GM18526 (cell line): ENCODE data around the gene ARHGAP42.

Experiments used
- POLR2A ChIP-seq: IDR thresholded peaks from 3 replicates; pipeline ENCODE4 v1.6.1; 2011; ENCODE audit not compliant: insufficient read length; ENCODE audit errors: extremely low read depth

ARHGAP42 gene

DNA sequence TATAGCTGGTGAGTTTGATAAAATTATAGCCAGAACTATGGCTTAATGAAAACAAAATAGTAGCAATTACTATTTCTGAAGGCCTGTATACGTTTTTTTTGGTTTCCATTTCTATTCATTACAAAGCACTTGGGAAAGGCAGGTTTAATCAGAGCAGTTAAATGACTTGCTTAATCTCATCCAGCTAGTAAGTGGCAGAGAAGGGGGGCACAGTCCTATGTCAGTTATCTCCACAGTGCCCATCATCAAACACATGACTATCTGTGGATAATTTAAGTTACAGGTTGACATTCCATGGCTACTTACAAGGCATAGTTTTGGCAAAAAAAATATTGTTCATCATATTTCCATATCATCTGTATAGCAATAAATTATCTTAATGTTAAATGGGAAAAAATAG lies 348.8 kb downstream of the ARHGAP42 start:
- no peak for TF ChIP-seq POLR2A
